ENCODE measurements around the gene LINC00632.
A peak's percentile ranks its signal among the peaks of the same experiment; 100 is the strongest.
"Not testable (repeated sequence)": the region's sequence is repeated elsewhere in the genome, so short reads cannot be mapped to it uniquely, and the experiment has no call there.

LINC00632 gene

GRCh38 chrX:140709421-140709846 lies at the start of gene LINC00632:
Gene LINC00632 (plus strand): TSS chrX:140709759.
- DNase-seq (ENCODE audit: insufficient read length, low spot score) (no peak), FAIRE-seq (no peak)

GRCh38 chrX:140661643-140662042 lies 47.9 kb upstream of the LINC00632 start:
- FAIRE-seq (no peak), DNase-seq (ENCODE audit: insufficient read length, low spot score) (no peak)

- DNase-seq (ENCODE audit: insufficient read length, low spot score) (no peak), FAIRE-seq (no peak)
Observed at GRCh38 chrX:140664939-140665338, 44.6 kb upstream of the LINC00632 start.

- DNase-seq (ENCODE audit: insufficient read length, low spot score) = no peak
- FAIRE-seq = no peak
Observed at GRCh38 chrX:140672840-140673731, 36.5 kb upstream of the LINC00632 start.

- no peak for DNase-seq (ENCODE audit: insufficient read length, low spot score)
- FAIRE-seq = no peak
Observed at GRCh38 chrX:140687706-140688105, 21.9 kb upstream of the LINC00632 start.

- FAIRE-seq; DNase-seq (ENCODE audit: insufficient read length, low spot score): not testable (repeated sequence)
Observed at GRCh38 chrX:140691596-140691995, 18.0 kb upstream of the LINC00632 start.

- DNase-seq (ENCODE audit: insufficient read length, low spot score) (no peak), FAIRE-seq (no peak)
Observed at GRCh38 chrX:140697618-140698017, 11.9 kb upstream of the LINC00632 start.

- no peak for DNase-seq (ENCODE audit: insufficient read length, low spot score)
- peak; percentile 66 for FAIRE-seq
Observed at GRCh38 chrX:140701480-140701879, 8.1 kb upstream of the LINC00632 start.

GRCh38 chrX:140710710-140711109 lies 1.2 kb downstream of the LINC00632 start:
- DNase-seq (ENCODE audit: insufficient read length, low spot score) = no peak
- no peak for FAIRE-seq

GRCh38 chrX:140711894-140712293 lies 2.3 kb downstream of the LINC00632 start:
- DNase-seq (ENCODE audit: insufficient read length, low spot score) = no peak
- no peak for FAIRE-seq

GRCh38 chrX:140712413-140713173 lies 3.0 kb downstream of the LINC00632 start:
- no peak for DNase-seq (ENCODE audit: insufficient read length, low spot score)

GRCh38 chrX:140713174-140713539 lies 3.6 kb downstream of the LINC00632 start:
- FAIRE-seq (no peak), DNase-seq (ENCODE audit: insufficient read length, low spot score) (no peak)

More at GRCh38 chrX:140712413-140713173, 3.0 kb downstream of the LINC00632 start:
- FAIRE-seq = no peak

- no peak for FAIRE-seq
- no peak for DNase-seq (ENCODE audit: insufficient read length, low spot score)
Observed at GRCh38 chrX:140715787-140716186, 6.2 kb downstream of the LINC00632 start.

- FAIRE-seq (no peak), DNase-seq (ENCODE audit: insufficient read length, low spot score) (no peak)
Observed at GRCh38 chrX:140723121-140723715, 13.7 kb downstream of the LINC00632 start.

GRCh38 chrX:140724309-140724708 lies 14.8 kb downstream of the LINC00632 start:
- FAIRE-seq = no peak
- no peak for DNase-seq (ENCODE audit: insufficient read length, low spot score)

GRCh38 chrX:140724736-140725135 lies 15.2 kb downstream of the LINC00632 start:
- FAIRE-seq = no peak
- no peak for DNase-seq (ENCODE audit: insufficient read length, low spot score)

GRCh38 chrX:140725500-140725899 lies 15.9 kb downstream of the LINC00632 start:
- FAIRE-seq (no peak), DNase-seq (ENCODE audit: insufficient read length, low spot score) (no peak)

GRCh38 chrX:140733766-140734342 lies 24.3 kb downstream of the LINC00632 start:
- FAIRE-seq (peak; percentile 90), DNase-seq (ENCODE audit: insufficient read length, low spot score) (peak; percentile 1)

GRCh38 chrX:140744085-140744484 lies 34.5 kb downstream of the LINC00632 start:
- FAIRE-seq (no peak), DNase-seq (ENCODE audit: insufficient read length, low spot score) (no peak)

- FAIRE-seq = no peak
- no peak for DNase-seq (ENCODE audit: insufficient read length, low spot score)
Observed at GRCh38 chrX:140756941-140757340, 47.4 kb downstream of the LINC00632 start.

GRCh38 chrX:140762061-140762460 lies 52.5 kb downstream of the LINC00632 start:
- DNase-seq (ENCODE audit: insufficient read length, low spot score) = no peak
- no peak for FAIRE-seq
